Fibroblast of skin of left quadriceps (primary cell): ENCODE results near the gene CAMTA1.

Experiments
- DNase-seq, 2 experiments: peaks; one replicate each; pipeline ENCODE4 v3.0.0-alpha.2; 2013; ENCODE audit warnings: low read depth in 2 of 2

CAMTA1 gene

GRCh38 chr1:7473223-7474142 is 688.2 kb downstream of the CAMTA1 start:
- no peak for DNase-seq

- no peak for DNase-seq
Measured at GRCh38 chr1:7474143-7474490, 688.9 kb downstream of the CAMTA1 start.

DNA sequence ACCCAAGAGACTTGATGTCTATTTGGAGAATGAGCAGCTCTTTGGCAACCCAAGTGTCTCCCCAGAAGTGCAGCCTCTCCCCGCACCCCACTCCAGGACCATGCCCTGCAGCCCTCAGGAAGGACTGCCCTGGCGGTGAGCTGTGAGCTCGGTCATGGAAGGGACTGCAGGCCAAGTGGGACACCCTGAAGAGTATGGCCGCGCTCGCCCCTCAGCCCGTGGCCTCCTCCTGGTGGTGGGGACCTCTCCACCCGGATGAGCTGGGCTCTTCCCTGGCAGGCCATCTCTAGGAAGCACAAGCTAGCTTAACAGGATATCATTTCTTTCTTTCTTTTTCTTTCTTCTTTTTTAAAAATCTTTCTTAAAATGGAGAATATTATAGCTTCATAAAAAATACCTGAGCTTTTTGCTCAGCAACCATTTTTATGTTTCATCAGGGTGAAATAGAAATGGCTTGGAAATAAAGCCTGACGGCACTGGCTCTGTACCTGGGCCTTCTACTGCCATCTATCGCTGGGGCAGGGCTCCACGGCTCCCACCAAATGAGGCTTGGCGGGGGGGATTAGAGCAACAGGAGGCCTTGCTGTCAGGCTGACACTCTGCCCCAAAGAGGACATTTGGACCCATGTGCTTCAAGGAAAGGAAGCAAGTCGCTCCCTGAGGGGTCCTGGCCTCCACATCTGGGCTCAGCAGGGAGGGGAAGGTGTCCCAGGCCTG is 689.7 kb downstream of the CAMTA1 start:
- DNase-seq: no peak

GRCh38 chr1:7475691-7476090 is 690.4 kb downstream of the CAMTA1 start:
- no peak for DNase-seq

DNA sequence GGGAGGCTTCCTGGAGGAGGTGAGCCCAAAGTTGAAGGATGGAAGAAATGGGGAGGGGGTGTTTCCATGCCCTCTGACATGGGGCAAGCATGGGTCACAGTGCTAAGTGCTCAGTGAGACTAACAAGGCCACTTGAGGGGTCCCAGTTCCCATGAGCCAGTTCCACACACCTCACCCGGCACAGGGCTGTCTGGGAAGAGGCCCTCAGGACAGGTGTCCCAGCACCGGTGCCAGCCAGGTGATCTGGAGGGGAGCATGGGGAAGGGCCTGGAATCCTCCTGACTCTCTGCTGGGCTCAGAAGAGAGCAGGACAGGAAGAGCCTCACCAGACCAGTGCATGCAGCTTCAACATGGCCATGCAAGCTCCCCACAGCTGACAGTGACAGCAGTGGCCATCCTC is 691.1 kb downstream of the CAMTA1 start:
- DNase-seq: no peak

DNA sequence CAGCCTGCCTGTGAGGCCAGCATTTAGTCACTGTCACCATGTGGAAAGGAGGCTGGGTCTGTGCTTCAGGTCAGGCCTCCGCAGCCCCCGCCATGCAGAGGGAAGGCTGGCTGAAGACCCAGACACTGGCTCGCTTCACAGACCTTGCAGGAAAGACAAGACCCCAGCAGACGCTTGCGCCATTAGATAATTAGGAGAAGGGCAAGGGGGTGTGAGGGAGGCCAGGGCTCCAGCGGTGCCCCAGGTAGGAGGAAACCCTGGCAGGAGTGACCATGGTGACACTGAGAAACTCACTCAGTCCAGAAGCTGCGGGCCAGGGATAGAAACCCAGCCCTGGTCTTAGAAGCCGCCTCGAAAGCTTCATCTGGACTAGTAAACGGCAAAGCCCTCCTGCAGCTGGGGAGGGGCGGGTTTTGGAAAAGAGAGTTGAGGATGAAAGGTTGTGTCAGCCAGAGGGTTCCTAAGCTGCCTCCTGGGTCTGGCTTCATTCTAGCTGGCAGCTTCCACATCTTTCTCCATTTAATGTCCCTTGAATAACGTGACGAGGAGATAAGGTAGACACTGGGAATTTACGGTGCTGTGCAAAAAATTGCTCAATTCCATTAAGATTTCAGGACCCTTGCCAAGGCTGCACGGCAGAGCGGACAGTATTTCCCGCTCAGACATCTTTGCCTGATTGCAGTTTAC is 691.8 kb downstream of the CAMTA1 start:
- DNase-seq: no peak

DNA sequence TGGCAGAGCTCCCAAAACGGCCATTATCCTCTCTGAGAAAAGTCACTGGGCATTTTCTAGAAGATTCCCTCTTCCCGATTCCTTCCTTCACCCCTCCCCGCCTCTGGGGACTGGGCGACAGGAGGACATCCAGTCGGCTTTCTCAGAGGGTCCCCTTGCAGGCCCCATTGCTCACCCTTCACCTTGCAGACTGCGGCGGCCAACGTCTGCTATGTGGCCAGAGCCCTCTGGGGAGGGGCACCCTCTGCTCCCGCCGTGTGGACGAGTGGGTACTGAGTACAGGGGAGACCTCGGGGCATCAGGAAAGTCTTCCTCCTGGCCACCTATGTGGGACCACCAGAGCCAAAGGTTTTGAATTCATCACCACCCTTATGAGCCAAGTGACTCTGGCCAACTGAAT is 692.3 kb downstream of the CAMTA1 start:
- no peak for DNase-seq

- DNase-seq: no peak
Measured at GRCh38 chr1:7478142-7478790, 693.0 kb downstream of the CAMTA1 start.

DNA sequence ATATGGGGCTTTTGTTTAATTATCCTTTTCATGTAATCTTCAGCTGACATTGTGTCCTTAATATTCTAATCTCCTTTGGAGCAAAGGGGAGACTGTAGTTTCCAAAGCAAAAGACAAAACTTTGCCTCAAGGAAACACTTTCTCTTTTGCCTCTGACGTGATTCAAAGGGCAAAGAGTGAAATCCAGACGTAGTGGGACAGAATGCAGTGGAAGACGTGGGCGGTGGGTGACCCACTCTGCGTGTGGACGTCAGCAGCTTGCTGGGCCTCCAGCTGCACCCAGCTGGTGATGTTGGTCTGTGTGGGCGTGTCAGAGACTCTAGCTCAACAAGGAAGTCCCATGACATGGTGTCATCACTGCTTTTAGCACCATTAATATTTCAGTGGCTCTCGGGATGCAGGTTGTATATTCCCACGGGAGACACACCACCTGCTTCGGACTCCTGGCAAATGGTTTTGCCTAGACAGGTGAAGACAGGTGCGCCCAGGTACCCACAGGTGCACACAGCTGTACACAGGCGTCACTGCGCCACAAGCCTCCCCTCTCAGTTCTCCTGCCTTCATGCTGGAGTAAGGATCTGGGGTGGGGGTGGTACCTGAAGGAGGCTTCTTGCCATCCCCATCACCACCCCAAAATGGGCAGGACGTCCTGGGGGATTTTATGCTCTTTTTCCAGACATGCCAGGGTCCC is 693.7 kb downstream of the CAMTA1 start:
- DNase-seq: no peak

GRCh38 chr1:7479571-7479970 is 694.3 kb downstream of the CAMTA1 start:
- DNase-seq: no peak

- DNase-seq: no peak
Measured at GRCh38 chr1:7481194-7481593, 695.9 kb downstream of the CAMTA1 start.

DNA sequence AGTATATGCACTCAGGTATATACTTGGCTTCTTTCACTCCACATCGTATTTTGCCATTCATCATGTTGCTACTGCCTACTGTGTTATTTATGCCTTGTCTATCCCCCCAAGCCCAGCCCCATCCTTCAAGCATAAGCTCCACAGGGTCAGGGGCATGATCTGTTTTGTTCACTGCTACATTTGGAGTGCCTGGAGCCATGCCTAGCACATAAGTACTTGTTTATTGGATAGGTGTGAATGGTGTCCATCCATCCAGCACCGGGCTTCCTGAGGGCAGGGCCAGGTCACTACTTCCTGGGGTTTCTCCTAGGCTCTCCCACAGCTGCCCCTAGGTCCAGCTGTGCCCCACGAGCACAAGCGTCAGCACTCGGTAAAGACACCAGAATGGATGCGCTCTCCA is 696.8 kb downstream of the CAMTA1 start:
- no peak for DNase-seq

DNA sequence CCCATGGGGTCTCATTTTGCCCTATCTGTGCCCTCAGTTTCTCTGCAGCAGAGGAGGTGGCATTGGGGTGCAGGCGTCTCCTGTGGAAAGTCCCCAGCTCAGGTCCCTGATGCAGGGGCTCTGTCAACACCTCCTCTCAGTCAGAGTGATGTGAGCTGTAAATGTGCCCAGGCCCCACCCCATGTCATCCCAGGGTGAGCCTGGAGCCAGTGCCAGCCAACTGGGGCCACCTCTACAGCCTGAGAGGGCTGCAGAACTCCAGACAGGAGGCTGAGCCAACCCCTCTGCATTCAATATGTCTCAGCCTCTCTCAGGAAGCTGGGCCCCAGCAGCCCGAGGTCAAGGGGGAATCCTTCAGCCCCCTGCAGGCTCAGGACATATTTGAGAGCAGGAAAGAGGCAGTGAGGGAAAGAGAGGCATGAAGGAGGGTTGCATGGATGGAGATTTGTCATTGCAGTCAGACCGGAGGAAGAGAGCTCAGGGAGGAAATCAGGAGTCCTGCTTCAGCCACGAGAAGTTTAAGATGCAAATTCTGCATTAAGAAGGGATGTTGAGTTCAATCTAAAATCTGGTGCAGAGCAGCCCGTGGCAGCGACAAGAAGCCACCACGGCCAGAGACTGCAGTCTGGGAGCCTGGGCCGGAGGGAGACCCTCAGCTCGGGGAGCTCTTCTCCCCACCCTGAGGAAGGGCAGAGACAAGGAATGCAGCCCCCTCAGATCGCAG is 697.7 kb downstream of the CAMTA1 start:
- DNase-seq: no peak

- DNase-seq: no peak
Measured at GRCh38 chr1:7483634-7484383, 698.6 kb downstream of the CAMTA1 start.

DNA sequence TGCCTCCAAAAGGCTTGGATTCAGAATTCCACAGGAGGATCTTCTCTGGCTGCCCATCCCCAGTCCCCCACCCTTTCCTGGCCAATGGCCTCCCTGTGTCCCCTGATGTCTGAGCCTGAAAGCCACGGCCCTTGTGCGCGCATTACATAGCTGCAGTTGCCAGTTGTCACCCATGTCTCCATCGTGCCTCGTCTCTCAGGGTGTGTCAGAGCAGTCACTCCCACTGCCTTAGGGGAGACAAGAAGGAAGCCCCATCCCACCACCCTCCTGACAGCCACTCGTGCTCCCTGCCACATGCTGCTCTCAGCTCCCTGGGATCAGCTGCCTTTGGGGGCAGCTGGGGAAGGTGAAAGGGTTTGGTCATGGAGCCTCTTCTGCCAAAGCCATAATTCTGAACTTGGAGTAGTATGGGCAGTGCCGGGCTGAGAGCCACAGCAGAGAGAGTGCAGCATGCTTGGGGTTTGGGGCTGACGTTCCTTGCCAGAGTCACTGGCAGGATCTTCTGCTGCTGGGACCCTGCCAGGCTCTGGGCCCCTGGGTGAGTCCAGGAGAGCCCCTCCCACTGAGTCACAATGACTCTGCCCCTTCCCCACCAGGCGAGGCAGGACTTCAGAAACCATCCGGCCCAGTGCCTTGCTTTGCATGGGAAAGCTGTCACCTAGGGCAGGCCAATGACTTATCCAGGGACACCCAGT is 700.0 kb downstream of the CAMTA1 start:
- no peak for DNase-seq

GRCh38 chr1:7485826-7486225 is 700.6 kb downstream of the CAMTA1 start:
- no peak for DNase-seq

DNA sequence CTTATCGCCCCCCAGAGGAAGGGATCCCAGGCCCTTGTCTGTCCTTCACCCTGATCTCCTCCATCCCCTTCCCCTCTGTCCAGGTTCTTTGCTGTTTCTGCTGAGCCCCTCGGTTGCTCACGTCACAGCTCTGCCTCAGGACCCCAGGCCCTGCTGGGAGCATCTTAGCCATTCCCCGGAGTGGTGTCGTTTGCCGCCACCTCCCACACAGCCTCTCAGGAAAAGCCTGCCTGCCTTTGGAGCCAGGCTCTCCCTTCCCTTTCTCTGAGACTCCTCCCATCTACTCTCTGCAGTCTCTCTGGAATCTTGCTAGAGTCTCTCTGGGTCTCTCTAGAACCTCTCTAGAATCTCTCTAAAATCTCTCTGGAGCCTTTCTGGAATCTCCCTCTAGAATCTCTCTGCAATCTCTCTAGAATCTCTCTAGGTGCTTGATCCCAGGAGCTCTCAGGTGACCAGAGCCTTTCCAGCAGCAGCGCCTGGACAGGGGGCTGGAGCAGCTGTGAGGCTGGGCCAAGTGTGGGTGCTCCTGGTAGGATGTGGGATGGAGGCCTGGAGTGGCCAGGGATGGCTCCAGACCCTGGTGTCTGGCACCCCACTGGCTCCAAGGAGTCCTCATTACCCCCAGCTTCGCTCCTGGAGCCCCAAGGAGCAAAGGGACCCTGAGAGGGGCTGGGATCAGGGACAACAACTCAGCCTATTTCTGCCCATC is 702.7 kb downstream of the CAMTA1 start:
- no peak for DNase-seq

GRCh38 chr1:7488475-7488842 is 703.2 kb downstream of the CAMTA1 start:
- DNase-seq: no peak

GRCh38 chr1:7489586-7489985 is 704.3 kb downstream of the CAMTA1 start:
- DNase-seq: no peak
